ENCODE results near the gene LRRC74B.
"Not testable (repeated sequence)": the region's sequence is repeated elsewhere in the genome, so short reads cannot be mapped to it uniquely, and the experiment has no call there.

Gene LRRC74B

DNA sequence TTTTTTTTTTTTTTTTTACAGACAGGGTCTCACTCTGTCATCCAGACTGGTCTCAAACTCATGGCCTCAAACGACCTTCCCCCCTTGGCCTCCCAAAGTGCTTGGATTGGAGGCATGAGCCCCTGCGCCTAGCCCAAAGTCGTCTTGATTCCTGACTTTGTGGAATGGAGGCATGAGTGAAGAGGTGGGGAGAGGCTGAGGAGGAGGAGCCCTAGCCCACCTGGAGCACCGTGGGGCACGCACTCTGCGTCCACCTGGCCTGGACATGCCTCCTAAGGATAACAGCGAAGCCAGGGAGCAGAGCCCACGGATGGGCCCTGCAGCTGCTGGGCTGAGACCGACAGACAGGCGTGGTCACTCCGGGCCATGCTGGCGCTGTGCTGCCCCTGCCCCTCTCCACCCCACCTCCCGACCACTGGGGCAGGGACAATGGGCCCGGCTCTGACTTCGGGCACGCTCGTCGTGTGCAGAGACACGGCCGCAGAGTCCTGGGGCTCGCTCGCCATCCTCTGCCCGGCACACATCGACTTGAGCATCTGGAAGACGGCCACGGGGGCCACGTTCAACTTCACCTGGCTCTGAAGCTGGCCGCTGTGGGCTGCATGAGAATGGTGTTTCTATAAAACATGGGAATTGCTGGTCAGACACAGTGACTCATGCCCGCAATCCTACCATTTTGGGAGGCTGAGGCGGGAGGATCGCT lies 34.8 kb downstream of the LRRC74B start:
- TF ChIP-seq CTCF (conservative IDR thresholded peaks at IDR 0.05) = no peak
- TF ChIP-seq ZFX (IDR thresholded peaks at IDR 0.05) = no peak

GRCh38 chr22:21082248-21082647 lies 36.5 kb downstream of the LRRC74B start:
- H3K27ac ChIP-seq = no peak overlapping the region
- TF ChIP-seq CTCF (conservative IDR thresholded peaks at IDR 0.05) (no peak), ZFX (IDR thresholded peaks at IDR 0.05) (no peak)

More for the DNA sequence above, 34.8 kb downstream of the LRRC74B start:
- no peak overlapping the region for H3K27ac ChIP-seq

GRCh38 chr22:21087119-21087518 lies 41.4 kb downstream of the LRRC74B start:
- TF ChIP-seq CTCF (conservative IDR thresholded peaks at IDR 0.05) (no peak), ZFX (IDR thresholded peaks at IDR 0.05) (no peak)
- no peak overlapping the region for H3K27ac ChIP-seq

- not testable (repeated sequence) for H3K27ac ChIP-seq
Measured at GRCh38 chr22:21087926-21088325, 42.2 kb downstream of the LRRC74B start.

DNA sequence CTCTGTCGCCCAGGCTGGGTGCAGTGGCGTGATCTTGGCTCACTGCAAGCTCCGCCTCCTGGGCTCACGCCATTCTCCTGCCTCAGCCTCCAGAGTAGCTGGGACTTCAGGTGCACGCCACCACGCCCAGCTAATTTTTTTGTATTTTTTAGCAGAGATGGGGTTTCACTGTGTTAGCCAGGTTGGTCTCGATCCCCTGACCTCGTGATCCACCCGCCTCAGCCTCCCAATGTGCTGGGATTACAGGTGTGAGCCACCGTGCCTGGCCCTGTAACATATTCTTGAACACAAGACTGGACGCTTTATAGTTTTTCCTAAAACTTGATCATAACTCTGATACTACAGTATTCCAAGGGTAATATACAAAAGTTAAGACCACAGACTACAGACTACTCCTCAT lies 45.5 kb downstream of the LRRC74B start:
- H3K27ac ChIP-seq = not testable (repeated sequence)

- no peak for TF ChIP-seq ZFX (IDR thresholded peaks at IDR 0.05)
- TF ChIP-seq CTCF (conservative IDR thresholded peaks at IDR 0.05) = no peak
- H3K27ac ChIP-seq = no peak overlapping the region
Measured at GRCh38 chr22:21092797-21093554, 47.2 kb downstream of the LRRC74B start.

GRCh38 chr22:21093555-21094137 lies 47.9 kb downstream of the LRRC74B start:
- not testable (repeated sequence) for H3K27ac ChIP-seq

- H3K27ac ChIP-seq = no peak overlapping the region
- TF ChIP-seq ZFX (IDR thresholded peaks at IDR 0.05) = no peak
- no peak for TF ChIP-seq CTCF (conservative IDR thresholded peaks at IDR 0.05)
Measured at GRCh38 chr22:21094911-21095772, 49.4 kb downstream of the LRRC74B start.
